ENCODE data around the gene TNFRSF1A.
"Not testable (repeated sequence)": the region's sequence is repeated elsewhere in the genome, so short reads cannot be mapped to it uniquely, and the experiment has no call there.

The TNFRSF1A gene

DNA sequence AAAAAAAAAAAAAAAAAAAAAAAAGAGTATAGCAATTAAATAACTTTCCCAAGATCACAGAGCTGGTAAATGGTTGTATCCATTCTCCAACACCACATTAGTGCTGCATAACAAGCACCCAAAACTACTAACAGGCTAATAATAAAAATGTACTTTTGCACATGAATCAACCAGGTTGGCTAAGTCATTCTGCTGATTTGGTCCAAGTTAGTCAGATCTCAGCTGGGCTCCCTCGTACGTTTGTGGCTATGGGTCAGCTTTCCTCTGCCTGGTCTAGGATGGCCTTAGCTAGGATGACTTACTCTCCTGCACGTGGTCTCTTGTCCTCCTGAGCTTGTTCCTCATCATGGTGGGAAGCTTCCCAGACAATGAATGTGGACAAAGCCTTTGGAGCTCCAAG lies 39.3 kb downstream of the TNFRSF1A start:
- DNase-seq = no peak

DNA sequence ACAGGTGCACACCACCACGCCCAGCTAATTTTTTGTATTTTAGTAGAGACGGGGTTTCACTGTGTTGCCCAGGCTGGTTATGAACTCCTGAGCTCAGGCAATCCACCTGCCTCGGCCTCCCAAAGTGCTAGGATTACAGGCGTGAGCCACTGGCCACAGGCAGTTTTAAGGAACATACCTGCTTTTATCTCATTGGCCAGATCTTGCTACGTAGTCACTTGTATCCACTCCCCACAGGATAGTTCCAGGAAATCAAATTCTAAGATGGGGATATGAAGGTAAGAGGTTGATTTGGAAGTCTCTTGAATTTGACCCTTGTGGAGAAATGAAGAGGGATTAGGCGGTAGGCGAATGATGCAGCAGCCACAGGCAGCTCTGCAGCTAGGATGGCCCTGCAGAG lies 40.2 kb downstream of the TNFRSF1A start:
- DNase-seq = no peak

DNA sequence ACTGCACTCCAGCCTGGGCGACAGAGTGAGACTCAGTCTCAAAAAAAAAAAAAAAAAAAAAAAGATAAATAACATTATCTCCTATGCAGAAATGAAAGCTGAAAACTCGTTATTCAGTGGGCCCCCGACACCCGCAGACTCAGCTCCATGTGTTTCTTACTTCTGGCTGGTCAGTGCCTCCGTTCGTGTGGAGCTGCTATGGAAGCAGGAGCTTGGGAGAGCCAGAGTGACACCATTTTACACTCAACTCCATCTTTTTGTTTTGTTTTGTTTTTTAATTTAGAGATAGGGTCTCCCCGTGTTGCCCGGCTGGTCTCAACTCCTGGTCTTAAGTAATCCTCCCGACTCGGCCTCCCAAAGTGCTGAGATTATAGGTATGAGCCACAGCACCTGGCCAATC lies 44.7 kb downstream of the TNFRSF1A start:
- no peak for DNase-seq

DNA sequence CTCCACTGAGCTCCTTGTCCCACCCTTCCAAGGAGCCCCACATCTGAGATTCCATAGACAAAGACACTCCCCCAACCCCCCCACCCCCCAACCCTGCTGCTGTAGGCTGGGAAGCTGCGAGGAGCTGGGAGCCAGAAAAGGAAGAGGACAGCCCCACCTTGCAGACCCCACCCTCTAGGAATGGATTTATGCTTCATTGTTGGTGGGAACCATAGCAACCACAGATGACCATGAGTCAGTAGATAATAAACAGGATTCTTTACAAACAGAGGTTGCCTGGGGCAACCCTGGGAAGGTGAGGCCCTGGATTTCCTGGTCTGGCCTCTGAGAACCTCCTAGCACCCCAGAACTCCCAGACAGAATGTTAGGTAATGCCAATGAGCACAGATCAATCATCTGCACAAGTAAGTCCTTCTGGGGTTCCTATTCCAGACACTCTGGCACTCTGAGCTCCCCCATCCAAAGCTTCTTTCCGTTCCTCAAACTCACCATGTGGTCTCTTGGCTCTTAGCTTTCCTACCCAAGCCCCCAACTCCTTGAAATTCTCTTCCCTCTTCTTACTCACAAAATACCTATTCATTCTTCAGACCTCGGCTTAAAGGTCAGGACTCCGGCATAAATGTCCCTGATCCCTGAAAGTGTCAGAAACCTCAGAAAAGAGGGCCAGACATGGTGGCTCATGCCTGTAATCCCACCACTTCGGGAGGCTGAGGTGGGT lies 46.6 kb downstream of the TNFRSF1A start:
- peak; percentile 58 for DNase-seq

DNA sequence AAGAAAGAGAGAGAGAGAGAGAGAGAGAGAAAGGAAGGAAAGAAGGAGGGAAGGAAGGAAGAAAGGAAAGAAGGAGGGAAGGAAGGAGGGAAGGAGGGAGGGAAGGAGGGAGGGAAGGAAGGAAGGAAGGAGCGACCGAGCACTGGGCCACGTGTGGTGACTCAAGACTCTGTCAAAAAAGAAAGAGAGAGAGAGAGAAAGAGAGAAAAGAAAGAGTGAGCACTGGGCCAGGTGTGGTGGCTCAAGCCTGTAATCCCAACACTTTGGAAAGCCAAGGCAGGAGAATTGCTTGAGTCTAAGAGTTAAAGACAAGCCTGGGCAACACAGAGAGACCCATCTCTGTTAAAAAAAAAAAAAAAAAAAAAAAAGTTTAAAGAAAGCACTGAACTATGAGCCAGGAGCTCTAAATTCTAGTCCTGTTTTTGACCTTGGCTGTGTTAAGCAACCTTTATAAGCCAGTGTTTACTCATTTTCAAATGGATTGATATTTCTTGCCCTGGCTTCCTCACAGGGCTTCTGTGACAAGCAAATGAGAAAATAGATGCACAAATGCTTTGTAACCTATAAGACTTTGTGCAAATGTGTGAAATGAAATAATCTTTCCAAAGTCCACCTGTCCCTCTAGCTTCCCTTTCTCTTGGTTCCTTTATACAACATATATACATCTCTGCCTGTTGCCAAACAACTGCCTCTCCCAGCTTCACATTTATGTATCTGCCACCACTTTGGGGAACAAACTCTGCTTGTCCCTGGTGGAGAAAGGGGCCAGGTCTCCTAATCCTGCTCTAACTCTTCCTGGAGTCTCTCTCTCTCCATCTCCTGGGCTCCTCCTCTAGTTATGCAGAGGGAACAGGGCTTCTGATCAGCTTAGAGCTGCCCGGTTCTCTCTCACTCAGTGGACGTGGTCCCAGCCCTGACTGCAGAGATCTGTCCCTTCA lies 47.5 kb downstream of the TNFRSF1A start:
- no peak for DNase-seq

DNA sequence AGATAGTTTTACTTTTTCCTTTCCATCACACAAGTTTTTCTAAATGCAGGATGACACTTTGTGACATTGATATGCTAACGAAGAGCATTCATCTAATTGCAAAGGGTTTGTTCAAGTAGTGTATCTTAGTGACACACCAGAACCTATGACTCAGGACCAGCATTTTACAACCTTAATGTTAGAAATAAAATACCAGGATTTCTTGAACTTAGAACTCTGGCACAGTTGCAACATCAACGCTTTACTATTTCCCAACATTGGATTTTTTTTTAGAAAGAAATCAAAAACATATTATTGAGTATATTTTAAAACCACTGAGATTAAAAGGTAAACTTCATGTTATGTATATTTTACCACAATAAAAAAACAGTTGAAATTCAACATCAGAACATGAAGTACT lies 49.3 kb downstream of the TNFRSF1A start:
- DNase-seq = peak; percentile 47

DNA sequence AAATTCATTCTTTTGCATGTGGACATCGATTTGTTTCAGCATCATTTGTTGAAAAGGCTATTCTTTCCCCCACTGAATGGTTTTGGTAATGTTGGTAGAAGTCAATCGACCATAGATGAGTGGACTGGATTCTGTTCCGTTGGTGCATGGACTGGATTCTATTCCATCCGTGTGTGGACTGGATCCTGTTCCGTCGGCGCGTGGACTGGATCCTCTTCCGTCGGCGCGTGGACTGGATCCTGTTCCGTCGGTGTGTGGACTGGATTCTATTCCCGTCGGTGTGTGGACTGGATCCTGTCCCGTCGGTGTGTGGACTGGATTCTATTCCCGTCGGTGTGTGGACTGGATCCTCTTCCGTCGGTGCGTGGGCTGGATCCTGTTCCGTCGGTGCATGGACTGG lies 52.0 kb downstream of the TNFRSF1A start:
- not testable (repeated sequence) for DNase-seq

DNA sequence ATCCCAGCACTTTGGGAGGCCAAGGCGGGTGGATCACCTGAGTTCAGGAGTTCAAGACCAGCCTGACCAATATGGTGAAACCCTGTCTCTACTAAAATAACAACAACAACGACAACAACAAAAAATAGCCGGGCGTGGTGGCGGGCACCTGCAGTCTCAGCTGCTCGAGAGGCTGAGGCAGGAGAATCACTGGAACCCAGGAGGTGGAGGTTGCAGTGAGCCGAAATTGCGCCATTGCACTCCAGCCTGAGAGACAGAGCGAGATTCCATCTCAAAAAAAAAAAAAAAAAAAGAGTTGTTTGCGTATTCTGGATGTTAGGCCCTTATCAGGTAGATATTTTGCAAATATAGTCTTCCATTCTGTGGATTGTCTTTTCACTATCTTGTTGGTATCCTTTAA lies 52.8 kb downstream of the TNFRSF1A start:
- DNase-seq = not testable (repeated sequence)

DNA sequence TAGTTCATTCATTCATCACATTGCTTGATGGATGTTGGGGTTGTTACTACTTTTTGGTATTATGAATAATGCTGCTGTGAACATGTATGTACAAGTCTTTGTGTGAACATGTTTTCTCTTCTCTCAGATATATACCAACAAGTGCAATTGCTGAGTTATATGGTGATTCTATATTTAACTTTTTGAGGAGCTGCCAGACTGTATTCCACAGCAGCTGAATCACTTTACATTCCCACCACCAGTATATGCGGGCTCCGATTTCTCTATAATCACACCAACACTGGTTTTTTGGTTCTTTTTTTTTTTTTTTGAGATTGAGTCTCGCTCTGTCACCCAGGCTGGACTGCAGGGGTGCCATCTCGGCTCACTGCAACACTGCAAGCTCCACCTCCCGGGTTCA lies 53.6 kb downstream of the TNFRSF1A start:
- peak; percentile 82 for DNase-seq

DNA sequence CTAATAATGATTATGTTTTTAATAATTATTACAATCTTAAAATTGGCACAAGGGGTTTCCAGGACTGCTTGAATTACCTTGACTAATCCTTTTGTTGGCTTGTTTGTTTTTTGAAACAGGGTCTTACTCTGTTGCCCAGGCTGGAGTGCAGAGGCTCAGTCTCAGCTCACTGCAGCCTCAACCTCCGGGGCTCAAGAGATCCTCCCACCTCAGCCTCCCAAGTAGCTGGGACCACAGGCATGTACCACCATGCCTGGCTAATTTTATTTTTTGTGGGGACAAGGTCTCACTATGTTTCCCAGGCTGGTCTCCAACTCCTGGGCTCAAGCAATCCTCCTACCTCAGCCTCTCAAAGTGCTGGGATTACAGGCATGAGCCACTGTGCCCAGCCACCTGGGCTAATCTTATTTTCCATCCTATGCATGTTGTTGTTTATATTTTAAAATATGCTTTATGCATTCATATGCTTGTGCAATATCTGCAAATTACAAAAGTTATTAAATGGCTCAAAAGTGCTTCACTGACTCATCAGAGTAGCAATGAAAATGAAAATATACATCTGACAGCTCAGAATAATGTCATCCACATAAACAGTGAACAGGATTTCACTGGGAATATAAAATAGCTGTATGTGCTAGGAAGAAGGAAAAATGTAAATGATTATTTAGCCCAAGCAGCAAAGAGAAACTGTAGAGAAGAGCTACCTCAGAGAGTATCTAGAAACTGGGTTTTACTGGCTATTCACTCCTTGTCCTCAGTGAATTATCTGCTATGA lies 56.2 kb downstream of the TNFRSF1A start:
- peak; percentile 40 for DNase-seq

DNA sequence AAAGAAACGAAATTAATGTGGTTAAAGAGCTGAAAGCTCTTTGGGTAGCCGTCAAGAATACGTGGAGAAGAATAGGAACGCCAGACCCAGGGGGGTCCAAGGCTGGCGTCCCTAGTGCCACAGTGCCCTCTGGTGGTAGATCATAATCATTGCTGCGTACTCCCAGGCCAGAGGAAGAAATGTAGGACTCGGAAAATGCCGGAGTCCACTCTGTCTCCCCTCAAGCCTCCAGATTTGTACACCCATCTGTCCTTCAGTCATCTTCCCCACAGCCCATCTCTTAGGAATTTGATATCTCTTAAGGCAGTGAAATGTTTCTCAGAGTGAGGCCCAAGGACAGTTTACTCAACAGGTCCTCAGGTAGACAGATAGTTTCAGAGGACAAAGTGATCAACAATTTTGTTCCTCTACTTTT lies 56.8 kb downstream of the TNFRSF1A start:
- peak; percentile 70 for DNase-seq

DNA sequence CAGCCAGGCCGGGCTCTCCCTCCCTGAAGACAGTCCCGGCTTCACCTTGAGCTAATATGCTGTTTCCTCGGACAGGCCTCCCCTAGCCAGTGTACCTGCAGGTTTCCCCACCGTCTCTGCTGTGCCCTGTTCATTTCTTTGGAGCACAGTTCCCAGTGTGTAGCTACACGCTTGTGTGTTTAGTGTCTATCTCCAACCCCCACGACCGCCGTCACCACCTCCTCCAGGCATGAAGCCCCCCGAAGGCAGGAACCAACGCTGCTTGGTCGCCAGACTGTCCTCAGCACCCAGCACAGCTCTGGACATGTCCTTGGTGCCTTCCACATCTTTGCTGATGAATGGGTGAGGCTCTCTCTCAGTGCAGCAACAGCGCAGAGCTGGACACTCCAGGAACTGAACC lies 57.6 kb downstream of the TNFRSF1A start:
- no peak for DNase-seq

DNA sequence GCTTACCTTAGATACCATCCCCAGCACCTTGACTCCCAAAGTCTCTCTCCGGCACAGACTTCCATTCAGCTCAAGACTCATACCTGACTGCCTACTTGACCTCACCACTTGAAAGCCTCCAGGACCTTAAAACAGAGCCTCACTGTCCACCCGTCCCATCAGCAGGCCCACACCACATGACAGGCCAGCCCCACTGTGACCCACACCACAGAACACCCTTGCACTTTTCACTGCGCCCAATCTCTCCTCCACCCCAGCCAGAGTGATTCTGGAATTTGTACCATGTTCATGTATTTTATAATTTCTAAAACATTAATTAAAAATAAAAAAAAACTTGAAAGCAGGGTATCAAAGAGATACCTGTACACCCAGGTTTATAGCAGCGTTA lies 59.4 kb downstream of the TNFRSF1A start:
- no peak for DNase-seq

DNA sequence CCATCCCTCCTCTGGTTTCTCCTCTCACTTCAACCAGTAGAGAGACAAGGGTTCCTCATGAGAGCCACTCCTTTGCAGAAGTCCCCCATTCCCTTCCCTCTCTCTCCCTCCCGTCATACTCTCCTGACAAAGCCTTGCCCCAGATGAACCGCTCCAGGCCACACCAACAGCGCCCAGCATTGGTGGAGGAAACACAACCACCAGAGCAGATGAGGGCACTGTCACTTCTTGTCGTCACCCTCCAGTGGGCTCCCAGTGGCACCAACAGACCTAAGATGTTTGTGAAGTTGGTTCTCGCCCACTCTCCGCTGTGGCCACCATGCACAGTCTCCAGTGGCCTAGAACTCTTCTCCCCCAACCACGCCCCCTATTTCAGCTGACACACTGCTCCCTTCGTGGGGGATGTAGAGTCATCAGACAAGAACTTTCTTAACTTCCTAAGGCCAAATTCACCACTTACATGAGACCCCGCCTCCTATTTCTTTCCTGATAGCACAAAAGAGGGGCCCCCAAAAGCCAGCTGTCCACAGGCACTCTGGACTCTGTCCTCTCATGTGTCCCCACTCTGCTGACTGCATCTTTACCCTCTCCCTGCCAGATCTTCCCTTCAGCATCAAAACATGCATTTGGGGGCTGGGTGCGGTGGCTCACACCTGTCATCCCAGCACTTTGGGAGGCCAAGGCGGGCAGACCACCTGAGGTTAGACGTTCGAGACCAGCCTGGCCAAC lies 60.6 kb downstream of the TNFRSF1A start:
- peak; percentile 57 for DNase-seq

DNA sequence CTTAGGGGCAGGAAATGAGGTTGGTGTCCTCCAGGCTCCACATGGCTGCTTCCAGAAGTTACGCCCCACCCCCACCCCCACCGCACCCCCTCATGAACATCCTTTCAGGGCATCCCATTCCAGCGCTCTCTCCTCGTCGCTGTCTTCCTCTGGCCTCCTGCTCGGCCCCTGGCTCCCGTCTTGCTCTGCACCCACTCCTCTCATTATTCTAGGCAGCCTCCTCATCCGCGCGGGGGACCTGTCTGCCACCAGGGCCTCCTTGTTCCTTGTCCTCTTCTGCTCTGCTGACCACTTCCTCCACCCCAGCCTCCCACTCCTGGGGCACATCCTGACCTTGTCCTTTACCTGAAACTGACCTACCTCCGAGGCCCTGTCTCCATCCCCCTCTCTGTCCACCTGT lies 61.2 kb downstream of the TNFRSF1A start:
- no peak for DNase-seq

DNA sequence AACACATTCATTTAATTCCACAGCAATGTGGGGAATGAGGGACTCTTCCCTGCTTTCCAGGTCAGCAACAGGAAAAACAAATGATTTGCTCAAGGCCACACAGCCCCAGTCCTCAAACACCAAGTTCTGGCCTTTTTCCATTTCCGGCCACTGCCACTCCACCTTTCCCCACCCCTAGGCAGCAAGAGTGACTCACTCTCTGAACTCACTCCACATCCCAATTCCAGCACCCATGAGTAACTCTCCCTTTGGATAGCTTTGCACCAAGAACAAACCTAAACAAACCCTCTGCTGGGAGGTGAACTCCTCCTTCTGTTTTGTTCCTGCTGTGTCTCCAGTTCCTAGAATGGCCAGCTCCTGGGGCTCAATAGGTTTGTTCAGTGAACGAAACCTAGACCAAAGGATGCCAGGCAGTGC lies 61.8 kb downstream of the TNFRSF1A start:
- DNase-seq = peak; percentile 92

DNA sequence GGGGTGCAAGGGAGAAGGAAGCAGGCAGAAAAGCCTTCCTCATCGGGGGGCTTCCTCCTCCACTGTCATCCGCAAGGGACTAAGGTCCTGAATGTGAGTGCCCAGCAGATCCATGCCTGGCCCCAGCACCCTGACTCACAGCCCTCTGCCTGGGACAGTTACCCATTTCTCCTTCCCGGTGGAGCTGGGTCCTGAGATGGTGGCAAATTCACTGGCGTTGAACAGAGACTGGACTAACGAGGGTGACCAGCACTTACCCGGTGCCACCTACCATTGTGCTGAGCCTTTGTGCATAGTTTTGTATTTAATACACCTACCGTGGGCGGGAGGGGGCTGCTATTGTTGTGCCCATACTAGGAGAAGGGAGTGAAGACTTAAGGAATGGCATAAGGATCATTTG lies 62.2 kb downstream of the TNFRSF1A start:
- DNase-seq = no peak

DNA sequence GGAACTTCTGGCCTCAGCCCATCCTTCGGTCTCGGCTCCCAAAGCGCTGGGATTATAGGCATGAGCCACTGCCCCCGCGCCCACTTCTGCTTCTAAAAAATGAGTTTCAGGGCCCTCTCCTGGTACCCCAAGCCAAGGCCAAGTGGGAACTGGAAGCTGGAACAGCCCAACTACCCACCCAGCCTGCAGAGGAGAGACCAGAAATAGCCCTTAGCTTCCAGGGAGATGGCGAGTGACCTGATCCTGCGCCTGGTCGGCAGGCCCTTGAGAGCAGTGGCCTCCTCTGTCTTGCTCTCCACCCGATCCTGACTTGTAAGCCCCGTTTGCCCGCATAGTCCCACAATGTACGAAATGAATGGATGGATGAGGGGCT lies 62.6 kb downstream of the TNFRSF1A start:
- no peak for DNase-seq
